DOHH2 (cell line): ENCODE results near the gene AMBRA1.

Source experiments
- EZH2phosphoT487 ChIP-seq: fragments of 200-600 bp; sonication (generic); IDR thresholded peaks from 2 replicates; pipeline ENCODE4 v1.6.1; 2017; ENCODE audit warnings: borderline replicate concordance, mild to moderate bottlenecking, antibody characterized with exemption, low read length, moderate library complexity, mixed read lengths
- TF ChIP-seq, protein P1 (sequence below): fragments of 200-600 bp; sonication (generic); IDR thresholded peaks from one replicate; pipeline ENCODE4 v1.5.1; 2014; ENCODE audit warnings: antibody characterized with exemption, mild to moderate bottlenecking, low read depth, low read length; ENCODE audit not compliant: poor library complexity, severe bottlenecking

DNA sequence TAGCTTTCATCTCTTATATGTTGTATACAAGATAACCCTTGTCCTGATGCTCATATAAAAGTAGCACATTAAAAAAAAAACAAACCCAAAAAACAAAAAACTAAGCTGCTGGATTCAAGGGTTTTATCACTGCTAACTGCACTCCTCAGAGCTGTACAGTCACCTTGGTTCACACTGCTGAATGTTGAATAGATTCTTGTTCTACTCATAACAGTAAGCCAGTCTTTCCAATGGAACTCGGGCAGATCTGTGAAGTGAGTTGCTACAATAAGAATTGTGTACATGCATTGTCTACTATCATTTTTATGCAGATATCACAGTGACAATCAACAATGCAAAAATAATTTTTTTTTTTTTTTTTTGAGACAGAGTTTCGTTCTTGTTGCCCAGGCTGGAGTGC is 18.5 kb upstream of the AMBRA1 start:
- TF ChIP-seq, protein P1, sequence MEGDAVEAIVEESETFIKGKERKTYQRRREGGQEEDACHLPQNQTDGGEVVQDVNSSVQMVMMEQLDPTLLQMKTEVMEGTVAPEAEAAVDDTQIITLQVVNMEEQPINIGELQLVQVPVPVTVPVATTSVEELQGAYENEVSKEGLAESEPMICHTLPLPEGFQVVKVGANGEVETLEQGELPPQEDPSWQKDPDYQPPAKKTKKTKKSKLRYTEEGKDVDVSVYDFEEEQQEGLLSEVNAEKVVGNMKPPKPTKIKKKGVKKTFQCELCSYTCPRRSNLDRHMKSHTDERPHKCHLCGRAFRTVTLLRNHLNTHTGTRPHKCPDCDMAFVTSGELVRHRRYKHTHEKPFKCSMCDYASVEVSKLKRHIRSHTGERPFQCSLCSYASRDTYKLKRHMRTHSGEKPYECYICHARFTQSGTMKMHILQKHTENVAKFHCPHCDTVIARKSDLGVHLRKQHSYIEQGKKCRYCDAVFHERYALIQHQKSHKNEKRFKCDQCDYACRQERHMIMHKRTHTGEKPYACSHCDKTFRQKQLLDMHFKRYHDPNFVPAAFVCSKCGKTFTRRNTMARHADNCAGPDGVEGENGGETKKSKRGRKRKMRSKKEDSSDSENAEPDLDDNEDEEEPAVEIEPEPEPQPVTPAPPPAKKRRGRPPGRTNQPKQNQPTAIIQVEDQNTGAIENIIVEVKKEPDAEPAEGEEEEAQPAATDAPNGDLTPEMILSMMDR, result no peak
- no peak for TF ChIP-seq EZH2phosphoT487
